Stimulated activated CD8-positive, alpha-beta memory T cell treated with anti-CD3 and anti-CD28 coated beads, Interleukin-15, amount 100 ng/mL, for 1 hour (primary cell): ENCODE results near the gene RPTOR.
"Not testable (repeated sequence)": the region's sequence is repeated elsewhere in the genome, so short reads cannot be mapped to it uniquely, and the experiment has no call there.

ENCODE experiments used
- DNase-seq: peaks from one replicate; pipeline ENCODE4 v3.0.0-alpha.2; 2020; ENCODE audit warnings: low read depth

The RPTOR gene

DNA sequence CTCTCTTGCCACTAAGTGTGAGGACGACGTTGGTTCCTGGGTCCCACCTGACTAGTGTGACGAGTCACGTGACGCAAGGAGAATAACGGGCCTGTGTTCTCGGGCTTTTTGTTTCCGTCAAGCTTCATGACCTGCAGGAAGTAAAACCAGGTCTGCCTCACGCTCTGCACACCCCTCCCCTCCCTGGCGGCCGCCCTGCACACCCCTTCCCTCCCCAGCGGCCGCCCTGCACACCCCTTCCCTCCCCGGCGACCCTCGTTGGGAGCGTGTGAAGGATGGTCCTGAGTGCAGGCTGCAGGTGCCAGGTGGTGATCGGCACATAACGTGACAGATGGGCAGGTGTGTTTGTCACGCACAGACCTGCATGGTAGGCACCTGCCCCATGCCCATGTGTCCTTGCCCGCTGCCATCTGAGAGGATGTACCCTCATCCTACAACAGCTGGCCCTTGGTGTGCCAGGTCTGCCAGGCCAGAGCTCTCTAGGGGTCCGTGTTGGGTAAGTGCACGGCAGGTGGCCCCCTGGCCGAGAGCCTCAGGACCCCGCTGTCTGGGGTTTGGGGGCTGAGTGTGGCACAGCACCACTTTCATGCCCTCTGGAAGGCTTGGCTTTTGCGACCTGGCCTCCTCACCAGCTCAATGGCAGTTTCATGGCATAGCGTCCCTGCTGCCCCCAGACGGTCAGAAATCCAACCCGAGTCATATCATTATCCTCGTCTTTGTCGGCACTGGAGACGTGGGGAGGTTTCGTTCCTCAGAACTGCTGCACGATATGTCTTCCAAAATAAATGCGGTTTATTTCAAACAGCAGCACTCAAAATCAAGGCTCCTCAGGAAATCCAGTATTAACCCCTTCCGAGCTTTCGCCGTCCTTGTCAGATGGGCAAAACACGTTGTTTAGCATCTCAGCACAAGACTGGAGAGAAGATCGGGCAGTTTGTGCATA is 255.2 kb downstream of the RPTOR start:
- DNase-seq, result no peak

GRCh38 chr17:80800481-80801391 is 256.1 kb downstream of the RPTOR start:
- no peak for DNase-seq

DNA sequence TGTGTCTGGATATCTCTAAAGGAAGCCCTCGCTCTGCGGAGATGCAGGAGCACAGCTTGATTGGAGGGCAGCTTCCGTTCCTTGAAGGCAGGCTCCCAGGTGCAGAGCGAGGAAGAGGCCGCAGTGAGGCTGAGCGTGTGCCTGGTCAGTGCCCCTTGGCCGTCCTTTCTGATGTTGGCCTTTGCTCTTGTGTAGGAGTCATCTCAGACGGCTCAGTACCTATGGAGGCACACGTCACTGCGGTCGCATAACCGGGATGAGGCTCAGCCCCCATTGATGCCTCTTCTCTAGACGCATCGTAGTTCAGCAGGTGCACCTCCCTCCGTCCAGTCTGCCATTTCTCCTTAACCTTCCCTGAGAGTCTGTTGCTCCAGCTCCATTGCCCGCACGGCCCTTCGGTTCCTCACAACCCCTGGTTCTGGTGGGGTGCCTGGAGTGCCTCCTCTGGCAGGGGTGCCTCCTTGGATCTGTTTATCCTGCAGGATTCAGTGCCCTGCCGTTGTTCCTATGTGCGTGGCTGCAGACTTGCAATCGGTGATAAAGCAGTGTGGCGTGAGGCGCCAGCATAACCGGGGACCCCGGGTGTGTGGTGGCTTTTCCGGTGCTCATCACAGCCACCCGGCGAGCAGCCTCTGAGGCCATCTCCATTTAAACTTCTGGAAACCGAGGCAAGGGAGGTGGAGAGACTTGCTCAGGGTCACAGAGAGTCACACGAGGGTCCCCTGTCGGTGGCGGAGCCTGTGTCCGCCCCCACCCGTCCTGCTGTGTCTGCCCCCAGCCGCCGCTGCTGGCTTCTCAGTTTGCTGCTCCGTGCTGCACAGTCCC is 258.2 kb downstream of the RPTOR start:
- DNase-seq, result no peak

DNA sequence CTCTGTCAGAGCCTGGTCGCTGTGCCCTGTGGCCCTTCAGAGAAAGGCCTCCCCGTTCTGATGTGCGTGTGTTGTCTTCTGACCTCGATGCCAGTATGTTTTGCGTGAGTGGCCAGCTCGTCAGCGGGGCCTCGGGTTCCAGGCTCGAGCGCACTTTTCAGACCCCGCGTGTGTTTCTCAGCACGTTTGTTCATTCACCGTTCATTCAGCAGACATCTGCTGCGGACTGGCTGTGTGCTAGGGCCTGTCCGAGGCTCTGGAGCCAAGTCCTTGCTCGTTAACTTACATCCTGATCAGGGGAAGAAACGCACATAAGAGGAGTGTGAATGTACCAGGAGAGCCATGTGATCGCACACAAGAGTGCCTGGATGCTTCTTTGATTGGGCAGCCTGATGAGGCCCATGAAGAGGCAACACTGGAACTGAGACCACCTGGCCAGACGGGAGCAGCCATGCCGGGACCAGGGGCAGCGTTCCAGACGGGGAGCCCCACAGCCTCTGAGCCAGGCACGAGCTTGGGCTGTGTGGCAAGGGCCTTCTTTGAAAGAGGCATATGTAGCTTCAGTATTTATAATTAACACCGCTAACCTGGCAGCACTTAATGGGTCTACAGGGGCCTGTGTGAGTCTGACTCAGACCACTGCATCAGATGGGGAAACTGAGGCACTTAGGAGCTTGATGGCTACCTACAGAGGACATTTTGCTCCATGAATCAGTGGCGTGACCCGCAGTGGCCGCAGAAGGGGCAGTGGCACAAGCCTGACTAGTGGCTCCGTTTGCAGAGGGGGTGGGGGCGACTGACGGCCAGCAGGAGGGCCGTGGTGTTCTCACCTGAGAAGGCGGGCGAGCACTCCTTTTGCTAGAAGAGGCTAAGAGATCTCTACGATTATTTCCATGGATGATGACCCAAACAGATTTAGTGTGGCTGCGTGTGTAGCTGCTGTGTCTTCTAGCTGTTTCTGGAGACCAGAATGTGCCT is 259.1 kb downstream of the RPTOR start:
- no peak for DNase-seq

DNA sequence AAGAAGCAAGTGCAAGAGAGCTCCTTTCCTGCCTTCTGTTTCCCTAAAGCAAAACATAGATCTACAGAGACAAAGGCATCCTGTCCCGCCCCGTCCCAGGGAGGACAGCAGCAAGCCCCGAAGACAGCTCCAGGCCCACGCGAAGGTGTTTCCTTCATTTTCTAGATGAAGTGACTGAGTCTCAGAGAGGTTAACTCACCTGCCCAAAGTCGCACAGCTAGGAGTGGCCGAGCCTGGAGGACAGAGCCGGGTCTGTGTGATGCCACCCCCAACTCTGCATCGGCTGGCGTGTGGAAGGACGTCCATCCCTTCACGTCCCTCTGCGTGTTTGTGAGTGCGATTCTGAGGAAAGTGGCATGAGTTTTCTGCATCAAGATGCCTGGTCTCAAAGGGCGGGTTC is 259.8 kb downstream of the RPTOR start:
- DNase-seq, result no peak

DNA sequence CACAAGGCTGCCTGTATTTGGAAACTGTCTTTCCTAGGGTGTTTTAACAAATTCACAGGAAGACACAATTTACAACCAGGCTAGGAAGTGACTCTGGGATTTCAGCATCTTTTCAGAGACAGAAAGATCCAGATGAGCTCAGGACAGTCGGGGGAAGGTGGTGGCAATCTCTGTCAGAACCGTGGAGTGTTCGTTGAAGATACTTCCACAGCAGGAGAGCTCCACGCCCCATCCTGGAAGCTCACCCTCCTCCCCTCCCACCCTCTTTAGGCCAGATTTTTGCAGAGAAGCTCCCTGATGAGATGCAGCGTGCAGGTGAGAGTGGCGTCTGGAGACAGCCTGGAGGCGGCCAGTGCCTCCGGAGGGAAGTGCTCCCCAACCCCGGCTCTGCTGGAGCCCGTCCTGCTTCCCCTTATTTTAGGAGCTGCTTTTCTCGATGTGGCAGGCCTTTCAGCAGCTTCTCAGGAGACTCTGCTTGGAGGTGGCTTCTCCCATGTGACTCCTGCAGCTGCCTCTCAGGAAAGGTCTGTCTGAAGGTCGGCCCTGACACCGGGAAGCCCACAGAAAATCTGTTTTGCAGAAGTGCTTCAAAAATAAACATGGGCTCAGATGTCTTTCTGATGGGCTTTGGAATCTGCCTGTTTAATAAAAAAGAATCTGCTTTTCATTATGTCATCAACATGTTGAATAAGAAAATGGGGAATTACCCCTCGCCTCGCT is 260.6 kb downstream of the RPTOR start:
- DNase-seq, result no peak

- DNase-seq, result no peak
These were observed 262.4 kb downstream of the RPTOR start for GRCh38 chr17:80807014-80807413.

DNA sequence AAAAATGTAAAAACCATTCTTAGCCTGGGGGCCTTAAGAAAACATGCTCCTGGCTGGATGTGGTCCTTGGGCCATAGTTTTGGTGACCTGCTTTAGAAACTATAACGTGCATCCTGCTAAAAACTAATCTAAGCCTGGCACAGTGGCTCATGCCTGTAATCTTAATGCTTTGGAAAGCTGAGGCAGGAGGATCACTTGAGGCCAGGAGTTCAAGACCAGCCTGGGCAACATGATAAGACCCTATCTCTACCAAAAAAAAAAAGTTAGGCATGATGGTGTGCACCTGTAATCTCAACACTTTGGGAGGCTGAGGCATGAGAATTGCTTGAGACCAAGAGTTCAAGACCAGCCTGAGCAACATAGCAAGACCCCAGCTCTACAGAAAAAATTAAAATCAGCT is 263.2 kb downstream of the RPTOR start:
- DNase-seq, result no peak

GRCh38 chr17:80811181-80812105 is 266.8 kb downstream of the RPTOR start:
- no peak for DNase-seq

DNA sequence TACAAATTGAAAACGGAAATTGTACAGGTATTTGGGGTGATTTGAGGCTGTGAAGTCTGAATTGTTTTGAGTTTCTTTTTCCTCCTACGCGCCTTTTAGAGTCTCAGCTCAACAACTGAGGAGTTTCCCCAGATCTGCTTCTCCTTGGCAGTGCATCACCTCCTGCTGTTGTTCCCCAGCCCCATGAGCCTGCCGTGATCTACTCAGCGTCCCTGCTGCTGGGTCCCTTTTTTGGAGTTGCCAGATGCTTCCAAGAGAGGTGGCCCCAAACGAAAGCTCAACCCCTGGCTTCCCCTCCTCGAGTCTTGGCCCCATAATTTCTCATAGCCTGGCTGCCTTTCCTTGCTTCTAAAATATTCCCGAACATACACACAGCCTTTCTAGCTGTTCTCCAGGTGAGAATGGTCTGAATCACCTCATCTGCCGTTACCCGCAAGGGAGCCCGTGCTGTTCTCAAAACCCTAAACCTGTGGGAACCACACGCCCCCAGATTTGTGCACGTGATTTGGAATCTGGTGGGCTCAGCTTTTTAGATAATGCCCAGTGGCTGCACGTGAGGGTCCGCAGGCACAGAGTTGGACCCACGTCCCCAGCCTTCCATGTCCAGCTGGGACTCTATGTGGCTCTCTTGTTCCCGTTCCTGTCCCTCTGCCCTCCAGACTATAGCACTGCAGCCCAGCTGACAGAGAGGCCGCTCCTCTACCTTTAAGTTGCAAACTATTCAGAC is 267.9 kb downstream of the RPTOR start:
- DNase-seq, result no peak

GRCh38 chr17:80813318-80813717 is 268.7 kb downstream of the RPTOR start:
- DNase-seq, result no peak

- DNase-seq, result no peak
These were observed 269.9 kb downstream of the RPTOR start for GRCh38 chr17:80814491-80814890.

DNA sequence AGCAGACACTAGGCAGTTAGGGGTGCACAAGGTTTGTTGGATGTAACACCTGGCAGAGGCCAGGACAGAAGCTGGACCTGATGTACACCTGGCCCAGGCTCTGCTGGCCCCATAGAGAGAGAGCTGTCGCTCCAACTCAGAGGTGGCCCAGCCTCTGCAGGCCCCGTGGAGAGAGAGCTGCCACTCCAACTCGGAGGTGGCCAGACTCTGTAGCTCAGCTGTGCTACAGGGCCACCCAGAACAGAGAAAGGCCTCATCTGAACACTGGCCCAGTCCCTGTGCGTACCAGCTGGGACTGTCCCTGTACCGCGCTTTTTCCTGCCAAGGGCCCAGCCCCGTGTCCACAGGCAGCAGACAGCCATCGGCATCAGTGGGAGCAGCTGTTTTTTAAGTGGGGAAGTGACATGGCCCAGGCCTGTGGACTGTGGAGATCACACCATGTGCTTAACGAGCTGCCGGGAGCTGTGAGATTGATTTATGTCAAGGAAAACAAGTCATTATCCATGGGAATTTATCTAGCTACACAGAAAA is 270.6 kb downstream of the RPTOR start:
- no peak for DNase-seq

DNA sequence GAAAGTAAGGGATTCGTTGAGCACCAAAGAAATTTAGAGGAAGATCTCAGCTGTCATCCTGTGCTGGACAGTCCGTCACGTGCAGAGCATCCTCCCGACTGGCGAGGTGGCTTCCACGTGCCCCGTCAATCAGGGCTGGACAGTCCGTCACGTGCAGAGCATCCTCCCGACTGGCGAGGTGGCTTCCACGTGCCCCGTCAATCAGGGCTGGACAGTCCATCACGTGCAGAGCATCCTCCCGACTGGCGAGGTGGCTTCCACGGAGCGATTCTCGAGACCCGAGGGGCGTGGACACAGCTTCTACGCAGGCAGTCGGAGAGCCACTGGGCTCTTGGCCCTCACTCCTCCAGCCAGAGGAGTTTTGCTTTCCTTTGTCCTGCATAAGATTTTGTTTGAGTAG is 271.1 kb downstream of the RPTOR start:
- not testable (repeated sequence) for DNase-seq

GRCh38 chr17:80816241-80817103 is 271.8 kb downstream of the RPTOR start:
- no peak for DNase-seq

GRCh38 chr17:80817321-80817845 is 272.7 kb downstream of the RPTOR start:
- no peak for DNase-seq

GRCh38 chr17:80817861-80818260 is 273.2 kb downstream of the RPTOR start:
- DNase-seq, result no peak
